GM10248 (cell line): ENCODE data around the gene PREX1.

Experiments used
- CTCF ChIA-PET: fragments of 300-600 bp; sonication (Branson Sonifier 250); formaldehyde crosslinking; extraction: SDS; loops from one replicate; lab custom pipeline; 2021; ENCODE audit warnings: antibody characterized with exemption; lab: Yijun Ruan, JAX
- POLR2A ChIA-PET: fragments of 350-650 bp; sonication (Branson Sonifier 250); formaldehyde crosslinking; extraction: SDS; loops from one replicate; lab custom pipeline; 2020; ENCODE audit warnings: antibody characterized with exemption; lab: Yijun Ruan, JAX
- DNase-seq: peaks from one replicate; pipeline ENCODE4 v3.0.0; 2012; ENCODE audit errors: extremely low spot score
- TF ChIP-seq, protein P1 (sequence below): IDR thresholded peaks from 2 replicates; pipeline ENCODE4 v1.5.1; 2012; ENCODE audit warnings: mild to moderate bottlenecking, low read depth; ENCODE audit errors: extremely low read depth, missing control alignments, control extremely low read depth

PREX1 gene

DNA sequence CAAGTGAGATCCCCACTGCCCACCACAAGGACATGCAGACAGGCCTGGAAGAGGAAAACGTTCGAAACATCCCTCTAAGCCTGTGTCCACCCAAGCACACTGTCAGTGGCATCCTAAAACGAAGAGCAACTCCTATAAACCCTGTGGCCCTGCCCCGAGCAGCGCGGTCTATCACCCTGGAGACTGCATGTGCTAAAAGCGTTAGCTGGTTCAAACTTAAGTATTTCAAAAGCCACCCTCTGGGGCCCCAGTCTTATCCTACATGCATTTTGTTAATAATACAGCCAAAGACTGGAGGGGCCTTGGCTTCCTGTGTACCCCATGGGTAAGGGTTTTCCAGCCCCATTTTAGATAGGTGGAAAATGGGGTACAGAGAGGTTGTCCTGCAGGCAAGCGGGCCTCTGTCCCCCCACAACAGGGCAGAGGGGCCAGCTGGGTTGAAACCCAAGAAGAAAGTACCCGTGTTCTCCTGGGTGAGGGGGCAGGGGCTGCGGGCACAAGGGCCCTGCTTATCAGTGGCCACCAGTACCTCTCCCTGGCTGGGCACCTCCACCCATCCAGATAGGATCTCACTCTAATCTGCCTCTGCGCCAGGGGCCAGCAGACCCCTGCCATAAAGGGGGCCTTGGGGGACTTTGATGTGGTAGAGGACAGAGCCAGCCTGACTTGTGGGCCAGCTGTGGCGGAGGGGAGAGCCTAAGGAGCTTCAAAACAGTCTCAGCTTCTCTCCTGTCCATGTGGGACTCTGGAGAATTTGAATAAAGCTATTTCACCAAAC is 28.3 kb downstream of the PREX1 start:
- CTCF ChIA-PET: interaction anchor here (1.1 to 4.9 kb wide), 6 partner anchors 10 to 142 kb away, joined by 3 to 30 read pairs (median 4); no protein-coding TSS in a partner anchor
- POLR2A ChIA-PET: interaction anchor here (1.0 to 1.4 kb wide), 2 partner anchors 9 to 11 kb away, joined by 3 to 4 read pairs; no protein-coding TSS in a partner anchor
- no peak for DNase-seq
- TF ChIP-seq, protein P1, sequence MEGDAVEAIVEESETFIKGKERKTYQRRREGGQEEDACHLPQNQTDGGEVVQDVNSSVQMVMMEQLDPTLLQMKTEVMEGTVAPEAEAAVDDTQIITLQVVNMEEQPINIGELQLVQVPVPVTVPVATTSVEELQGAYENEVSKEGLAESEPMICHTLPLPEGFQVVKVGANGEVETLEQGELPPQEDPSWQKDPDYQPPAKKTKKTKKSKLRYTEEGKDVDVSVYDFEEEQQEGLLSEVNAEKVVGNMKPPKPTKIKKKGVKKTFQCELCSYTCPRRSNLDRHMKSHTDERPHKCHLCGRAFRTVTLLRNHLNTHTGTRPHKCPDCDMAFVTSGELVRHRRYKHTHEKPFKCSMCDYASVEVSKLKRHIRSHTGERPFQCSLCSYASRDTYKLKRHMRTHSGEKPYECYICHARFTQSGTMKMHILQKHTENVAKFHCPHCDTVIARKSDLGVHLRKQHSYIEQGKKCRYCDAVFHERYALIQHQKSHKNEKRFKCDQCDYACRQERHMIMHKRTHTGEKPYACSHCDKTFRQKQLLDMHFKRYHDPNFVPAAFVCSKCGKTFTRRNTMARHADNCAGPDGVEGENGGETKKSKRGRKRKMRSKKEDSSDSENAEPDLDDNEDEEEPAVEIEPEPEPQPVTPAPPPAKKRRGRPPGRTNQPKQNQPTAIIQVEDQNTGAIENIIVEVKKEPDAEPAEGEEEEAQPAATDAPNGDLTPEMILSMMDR: no peak

DNA sequence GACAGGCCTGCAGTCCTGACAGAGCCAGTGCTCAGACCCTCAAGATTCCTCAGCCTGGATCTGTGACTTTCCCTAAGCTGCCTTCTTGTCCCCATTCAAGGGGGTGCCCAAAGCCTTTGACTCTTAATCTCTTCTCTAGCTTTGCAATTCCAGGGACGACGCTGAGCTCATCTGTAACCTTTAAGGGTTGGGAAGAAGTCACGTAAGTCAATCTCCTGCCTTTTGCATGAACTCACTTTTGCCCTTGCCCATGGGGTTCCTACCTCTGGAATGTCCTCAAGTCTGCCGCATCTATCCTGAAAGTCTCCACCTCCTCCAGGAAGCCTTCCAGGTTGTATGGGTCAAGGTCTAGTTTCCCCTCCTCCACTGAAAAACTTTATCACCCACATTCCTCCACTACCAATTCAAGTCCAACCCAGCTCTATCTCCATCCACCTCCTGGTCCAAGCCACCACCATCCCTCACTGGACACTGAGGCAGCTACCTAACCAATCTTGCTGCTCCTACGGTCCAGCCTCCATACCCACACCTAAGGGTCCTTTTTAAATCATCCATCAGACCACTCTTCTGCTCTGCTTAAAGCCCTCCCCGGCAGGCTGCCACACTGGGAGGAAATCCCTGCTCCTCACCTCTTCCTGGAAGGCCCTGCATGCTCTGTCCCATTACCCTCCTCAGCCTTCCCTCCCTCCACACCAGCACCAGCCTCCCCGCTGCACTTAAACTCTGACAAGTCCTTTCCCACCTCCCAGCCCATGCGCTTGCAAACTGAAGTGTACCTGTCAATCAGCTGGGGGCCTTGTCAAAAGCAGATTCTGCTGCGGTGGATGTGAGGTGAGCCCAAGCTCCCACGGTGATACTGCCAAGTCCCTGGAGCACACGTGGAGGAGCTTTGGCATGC is 29.7 kb downstream of the PREX1 start:
- ChIA-PET CTCF (interaction anchor here (1.2 to 4.9 kb wide), 9 partner anchors 9 to 108 kb away, joined by 3 to 30 read pairs (median 4); no protein-coding TSS in a partner anchor), POLR2A (interaction anchor here (0.6 to 1.1 kb wide), 2 partner anchors 9 to 25 kb away, joined by 3 to 4 read pairs; no protein-coding TSS in a partner anchor)
- TF ChIP-seq, protein P1: no peak
- no peak for DNase-seq

DNA sequence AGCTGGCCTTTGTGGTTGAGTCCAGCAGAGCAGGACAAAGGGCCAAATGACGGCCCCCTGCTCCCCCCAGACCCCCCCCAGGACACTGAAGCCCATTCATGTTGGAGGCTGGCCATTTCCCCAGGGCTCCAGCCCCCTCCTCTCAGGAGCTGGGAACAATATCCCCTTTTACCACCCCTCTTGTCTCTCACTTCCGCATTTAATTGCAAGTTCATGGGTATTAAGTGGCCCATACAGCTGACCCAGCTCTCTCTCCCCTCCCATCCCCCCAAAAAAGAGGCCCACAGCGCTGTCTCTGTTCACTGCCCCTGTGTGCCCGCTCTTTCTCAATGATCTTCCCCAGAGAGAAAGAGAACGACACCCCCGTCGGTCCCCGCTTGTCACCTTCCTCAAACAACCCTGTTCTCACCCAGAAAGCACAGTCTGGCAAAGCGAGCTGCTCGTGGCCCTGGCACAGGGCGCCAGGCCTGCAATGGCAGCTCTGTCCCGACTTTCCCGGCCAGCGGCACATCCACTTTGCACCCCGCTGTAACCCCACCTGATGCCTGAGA is 30.4 kb downstream of the PREX1 start:
- ChIA-PET CTCF (interaction anchor here (1.2 to 4.9 kb wide), 10 partner anchors 8 to 109 kb away, joined by 3 to 30 read pairs (median 4); no protein-coding TSS in a partner anchor), POLR2A (no interaction called here)
- no peak for DNase-seq
- TF ChIP-seq, protein P1: no peak

DNA sequence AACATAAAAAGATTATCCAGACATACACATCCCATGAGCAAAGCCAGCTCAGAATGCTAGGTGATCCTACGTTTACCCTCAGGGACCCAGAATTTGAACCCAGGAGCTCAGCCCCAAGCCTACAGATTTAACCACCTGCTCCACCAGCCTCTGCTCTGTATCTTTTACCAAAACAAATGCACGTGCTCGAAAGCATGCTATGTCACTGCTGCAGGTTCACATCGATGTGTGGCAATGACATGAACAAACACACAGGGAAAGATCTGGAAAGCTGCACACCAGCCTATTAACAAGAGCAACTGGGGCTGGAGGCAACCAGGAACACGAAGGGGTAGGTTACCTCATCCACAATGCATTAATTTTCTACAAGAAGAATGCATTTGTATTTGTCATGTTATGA is 32.1 kb downstream of the PREX1 start:
- TF ChIP-seq, protein P1: no peak
- CTCF ChIA-PET: interaction anchor here (0.9 to 1.9 kb wide), 2 partner anchors 14 to 109 kb away, joined by 4 to 6 read pairs; no protein-coding TSS in a partner anchor
- POLR2A ChIA-PET: interaction anchor here (0.5 kb wide), 1 partner anchor 14 kb away, joined by 4 read pairs; no protein-coding TSS in a partner anchor
- no peak for DNase-seq

DNA sequence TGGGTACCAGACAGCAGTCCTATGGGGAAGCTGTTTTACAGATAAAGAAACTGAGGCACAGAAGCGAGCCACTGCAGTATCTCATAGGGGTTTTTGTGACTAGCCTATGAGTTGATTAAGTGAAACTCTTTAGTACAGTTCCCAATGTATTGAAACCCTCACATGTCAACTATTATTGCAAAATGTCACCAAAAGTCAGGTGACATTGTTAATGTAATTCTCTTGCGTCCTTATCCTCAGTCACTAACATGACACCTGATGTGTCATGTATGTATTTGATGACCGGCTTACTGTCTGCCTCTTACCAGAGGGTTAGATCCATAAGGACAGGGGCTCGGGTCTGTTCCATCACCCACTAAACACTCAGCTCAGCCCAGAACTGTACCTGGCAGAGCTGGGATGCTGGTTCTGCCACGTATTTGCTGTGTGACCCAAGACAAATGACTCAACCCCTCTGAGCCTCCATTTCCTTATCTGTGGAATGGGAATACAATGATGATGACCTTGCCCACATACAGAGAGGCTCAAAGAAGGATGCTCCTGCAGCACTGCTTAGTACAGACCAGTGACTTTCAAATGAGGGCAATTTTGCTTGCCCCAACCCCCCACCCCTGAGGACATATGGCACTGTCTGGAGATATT is 32.9 kb downstream of the PREX1 start:
- TF ChIP-seq, protein P1: no peak
- ChIA-PET CTCF (interaction anchor here (0.7 to 1.0 kb wide), 3 partner anchors 9 to 137 kb away, joined by 3 to 4 read pairs (median 3); no protein-coding TSS in a partner anchor), POLR2A (no interaction called here)
- no peak for DNase-seq
